Ecto neural progenitor cell (in vitro differentiated cells): ENCODE results near the gene AKT3.
"Not testable (repeated sequence)": the region's sequence is repeated elsewhere in the genome, so short reads cannot be mapped to it uniquely, and the experiment has no call there.

ENCODE experiments used
- DNase-seq: peaks from one replicate; pipeline ENCODE4 v3.0.0-alpha.2; 2018; ENCODE audit warnings: low spot score

Gene AKT3

GRCh38 chr1:243597383-243597782 lies 252.7 kb downstream of the AKT3 start:
- DNase-seq: no peak

- DNase-seq: no peak
Observed at GRCh38 chr1:243596431-243597062, 253.5 kb downstream of the AKT3 start.

GRCh38 chr1:243595527-243596210 lies 254.4 kb downstream of the AKT3 start:
- DNase-seq: no peak

GRCh38 chr1:243594455-243594854 lies 255.6 kb downstream of the AKT3 start:
- DNase-seq: no peak

- not testable (repeated sequence) for DNase-seq
Observed at GRCh38 chr1:243589286-243589685, 260.8 kb downstream of the AKT3 start.

GRCh38 chr1:243587823-243588560 lies 262.1 kb downstream of the AKT3 start:
- no peak for DNase-seq

- DNase-seq: no peak
Observed at GRCh38 chr1:243587285-243587684, 262.8 kb downstream of the AKT3 start.

GRCh38 chr1:243585982-243586381 lies 264.1 kb downstream of the AKT3 start:
- no peak for DNase-seq

GRCh38 chr1:243582326-243582725 lies 267.7 kb downstream of the AKT3 start:
- no peak for DNase-seq

- DNase-seq: no peak
Observed at GRCh38 chr1:243580984-243581383, 269.1 kb downstream of the AKT3 start.

- DNase-seq: no peak
Observed at GRCh38 chr1:243580072-243580471, 270.0 kb downstream of the AKT3 start.

GRCh38 chr1:243575070-243575469 lies 275.0 kb downstream of the AKT3 start:
- DNase-seq: no peak

- no peak for DNase-seq
Observed at GRCh38 chr1:243572940-243573339, 277.1 kb downstream of the AKT3 start.

GRCh38 chr1:243568793-243569192 lies 281.2 kb downstream of the AKT3 start:
- DNase-seq: no peak

- DNase-seq: no peak
Observed at GRCh38 chr1:243564814-243565213, 285.2 kb downstream of the AKT3 start.

GRCh38 chr1:243563732-243564131 lies 286.3 kb downstream of the AKT3 start:
- DNase-seq: no peak

GRCh38 chr1:243562473-243562872 lies 287.6 kb downstream of the AKT3 start:
- DNase-seq: no peak

GRCh38 chr1:243561588-243562319 lies 288.3 kb downstream of the AKT3 start:
- DNase-seq: no peak

- no peak for DNase-seq
Observed at GRCh38 chr1:243559575-243560162, 290.4 kb downstream of the AKT3 start.

- DNase-seq: no peak
Observed at GRCh38 chr1:243558576-243558975, 291.5 kb downstream of the AKT3 start.

- no peak for DNase-seq
Observed at GRCh38 chr1:243557866-243558265, 292.2 kb downstream of the AKT3 start.

- no peak for DNase-seq
Observed at GRCh38 chr1:243554686-243555085, 295.4 kb downstream of the AKT3 start.
